Activated T-cell treated with anti-CD3 and anti-CD28 coated beads for 1 hour (primary cell): ENCODE measurements around the gene ST3GAL2.
"Not testable (repeated sequence)": the region's sequence is repeated elsewhere in the genome, so short reads cannot be mapped to it uniquely, and the experiment has no call there.

Source experiments
- DNase-seq: peaks from one replicate; pipeline ENCODE4 v3.0.0-alpha.2; 2020; ENCODE audit warnings: low read depth

ST3GAL2 gene

DNA sequence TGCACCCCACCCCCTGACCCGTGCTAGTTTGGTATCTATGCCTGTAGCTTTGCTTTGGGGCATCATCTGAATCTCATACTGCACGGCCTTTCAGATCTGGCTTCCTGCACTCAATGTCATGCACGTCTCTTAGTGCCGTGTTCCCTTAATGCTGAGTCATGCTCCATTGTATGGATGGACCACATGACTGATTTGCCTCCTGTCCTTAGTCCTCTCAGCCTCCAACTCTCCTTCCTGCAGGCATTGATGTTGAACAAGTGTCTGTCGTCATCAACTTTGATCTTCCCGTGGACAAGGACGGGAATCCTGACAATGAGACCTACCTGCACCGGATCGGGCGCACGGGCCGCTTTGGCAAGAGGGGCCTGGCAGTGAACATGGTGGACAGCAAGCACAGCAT is 106.2 kb downstream of the ST3GAL2 start:
- DNase-seq = not testable (repeated sequence)

DNA sequence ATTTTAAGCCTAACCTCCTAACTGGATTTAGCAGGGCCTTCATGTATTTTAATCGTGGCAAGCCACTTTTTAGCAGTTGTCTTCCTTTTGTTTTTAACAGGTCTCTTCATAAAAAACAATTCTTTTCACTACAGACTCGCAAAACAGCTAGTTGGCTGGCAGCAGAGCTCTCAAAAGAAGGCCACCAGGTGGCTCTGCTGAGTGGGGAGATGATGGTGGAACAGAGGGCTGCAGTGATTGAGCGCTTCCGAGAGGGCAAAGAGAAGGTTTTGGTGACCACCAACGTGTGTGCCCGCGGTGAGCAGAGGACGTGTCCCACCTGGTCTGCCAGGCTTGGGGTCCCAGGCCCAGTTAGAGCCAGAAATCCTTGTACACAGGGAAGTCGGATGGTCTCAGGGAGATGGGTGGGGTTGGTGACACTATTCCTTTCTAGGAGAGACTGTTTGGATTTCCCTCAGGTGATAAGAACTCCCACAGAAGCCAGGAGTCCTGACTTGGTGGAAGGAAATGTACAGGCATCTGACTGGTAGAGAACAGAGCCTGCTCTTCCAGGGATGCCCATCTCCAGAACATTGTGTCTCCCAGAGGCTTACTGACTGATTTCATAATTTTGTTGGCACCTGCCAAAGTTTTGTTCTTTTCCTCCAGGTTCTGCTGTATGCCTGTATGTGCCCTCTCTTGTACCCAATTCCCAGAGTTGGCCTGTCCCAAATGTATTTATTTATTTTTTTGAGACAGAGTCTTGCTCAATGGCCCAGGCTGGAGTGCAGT is 107.1 kb downstream of the ST3GAL2 start:
- DNase-seq = no peak

DNA sequence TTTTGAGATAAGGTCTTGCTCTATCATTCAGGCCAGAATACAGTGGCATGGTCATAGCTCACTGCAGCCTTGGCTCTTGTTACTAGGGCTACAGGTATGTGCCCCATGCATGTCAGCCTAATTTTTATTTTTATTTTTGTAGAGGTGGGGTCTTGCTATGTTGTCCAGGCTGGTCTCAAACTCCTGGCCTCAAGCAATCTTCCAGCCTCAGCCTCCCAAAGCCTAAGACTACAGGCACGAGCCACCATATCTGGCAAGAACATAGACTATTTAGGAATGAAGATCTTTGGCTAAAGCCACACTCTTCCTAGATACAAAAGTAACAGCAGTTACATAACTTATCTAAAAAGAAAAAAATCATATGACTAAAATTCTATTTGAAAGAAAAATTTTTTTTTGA is 107.8 kb downstream of the ST3GAL2 start:
- DNase-seq = no peak
